ENCODE measurements around the gene CCDC30. TPM values are rescaled to one million over a fixed set of nuclear protein-coding genes. Genes with fewer than 3 reads are reported as not detected.

Gene CCDC30
- total RNA-seq, 4 donors from 2014 or later: 0.64 to 5.0 (median 2.0) TPM

- 25% methylated on average over 1 of the region's 1 CpG for WGBS
Measured at GRCh38 chr1:42576935-42577334, 113.8 kb downstream of the CCDC30 start.

GRCh38 chr1:42586016-42586415 is 122.9 kb downstream of the CCDC30 start:
- 95% methylated on average over 3 of the region's 3 CpGs for WGBS
- TF ChIP-seq CTCF (IDR thresholded peaks at IDR 0.05) (no peak), EP300 (IDR thresholded peaks at IDR 0.05) (no peak), POLR2A (IDR thresholded peaks at IDR 0.05) (no peak), POLR2AphosphoS5 (IDR thresholded peaks at IDR 0.05) (no peak)
- Histone ChIP-seq H3K36me3 (peaks cover 5% of the 10 kb centered on the region), H3K9me3 (no peaks in the 10 kb centered on the region), H3K4me3 (no peak overlapping the region), H3K27ac (no peak overlapping the region), H3K27me3 (no peaks in the 10 kb centered on the region), H3K4me1 (no peaks in the 10 kb centered on the region)
- DNase-seq (ENCODE audit: low spot score in 2 of 2): no peak

More at GRCh38 chr1:42576935-42577334, 113.8 kb downstream of the CCDC30 start:
- DNase-seq (ENCODE audit: low spot score in 2 of 2): no peak
- H3K4me1 ChIP-seq: no peaks in the 10 kb centered on the region
- TF ChIP-seq EP300 (IDR thresholded peaks at IDR 0.05) (no peak), POLR2AphosphoS5 (IDR thresholded peaks at IDR 0.05) (no peak), POLR2A (IDR thresholded peaks at IDR 0.05) (no peak)
- H3K27ac ChIP-seq: no peak overlapping the region
- no peaks in the 10 kb centered on the region for H3K27me3 ChIP-seq
- no peak overlapping the region for H3K4me3 ChIP-seq
- no peaks in the 10 kb centered on the region for H3K9me3 ChIP-seq
- H3K36me3 ChIP-seq: no peaks in the 10 kb centered on the region

- Histone ChIP-seq H3K27me3 (no peaks in the 10 kb centered on the region), H3K27ac (no peak overlapping the region), H3K36me3 (peaks cover 5% of the 10 kb centered on the region), H3K4me1 (no peaks in the 10 kb centered on the region), H3K9me3 (no peaks in the 10 kb centered on the region), H3K4me3 (no peak overlapping the region)
- 97% methylated on average over 2 of the region's 2 CpGs for WGBS
- no peak for TF ChIP-seq EP300 (IDR thresholded peaks at IDR 0.05)
- no peak for TF ChIP-seq POLR2A (IDR thresholded peaks at IDR 0.05)
- TF ChIP-seq CTCF (IDR thresholded peaks at IDR 0.05): no peak
- TF ChIP-seq POLR2AphosphoS5 (IDR thresholded peaks at IDR 0.05): no peak
- DNase-seq (ENCODE audit: low spot score in 2 of 2): no peak
Measured at GRCh38 chr1:42587753-42588152, 124.7 kb downstream of the CCDC30 start.

DNA sequence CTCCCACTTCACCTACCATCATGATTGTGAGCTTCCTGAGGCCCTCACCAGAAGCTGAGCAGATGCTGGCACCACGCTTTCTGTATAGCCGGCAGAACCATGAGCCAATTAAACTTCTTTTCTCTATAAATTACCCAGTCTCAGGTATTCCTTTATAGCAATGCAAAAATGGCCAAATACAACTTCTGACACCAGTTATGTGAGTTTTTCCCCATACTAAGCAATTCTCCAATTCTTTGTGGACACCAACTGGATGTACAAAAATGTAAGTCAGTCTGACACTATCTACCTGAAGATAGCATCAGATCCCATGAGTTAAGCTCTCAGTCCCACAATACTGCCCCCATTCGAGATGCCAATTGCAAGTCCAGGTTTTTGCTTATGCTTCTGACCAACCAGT is 129.7 kb downstream of the CCDC30 start:
- Histone ChIP-seq H3K36me3 (peaks cover 5% of the 10 kb centered on the region), H3K4me3 (no peak overlapping the region), H3K27ac (no peak overlapping the region), H3K9me3 (no peaks in the 10 kb centered on the region), H3K27me3 (no peaks in the 10 kb centered on the region), H3K4me1 (no peaks in the 10 kb centered on the region)
- TF ChIP-seq POLR2AphosphoS5 (IDR thresholded peaks at IDR 0.05) (no peak), CTCF (IDR thresholded peaks at IDR 0.05) (no peak), EP300 (IDR thresholded peaks at IDR 0.05) (no peak), POLR2A (IDR thresholded peaks at IDR 0.05) (no peak)
- DNase-seq (ENCODE audit: low spot score in 2 of 2): no peak
- WGBS: 91% methylated on average over 3 of the region's 3 CpGs

DNA sequence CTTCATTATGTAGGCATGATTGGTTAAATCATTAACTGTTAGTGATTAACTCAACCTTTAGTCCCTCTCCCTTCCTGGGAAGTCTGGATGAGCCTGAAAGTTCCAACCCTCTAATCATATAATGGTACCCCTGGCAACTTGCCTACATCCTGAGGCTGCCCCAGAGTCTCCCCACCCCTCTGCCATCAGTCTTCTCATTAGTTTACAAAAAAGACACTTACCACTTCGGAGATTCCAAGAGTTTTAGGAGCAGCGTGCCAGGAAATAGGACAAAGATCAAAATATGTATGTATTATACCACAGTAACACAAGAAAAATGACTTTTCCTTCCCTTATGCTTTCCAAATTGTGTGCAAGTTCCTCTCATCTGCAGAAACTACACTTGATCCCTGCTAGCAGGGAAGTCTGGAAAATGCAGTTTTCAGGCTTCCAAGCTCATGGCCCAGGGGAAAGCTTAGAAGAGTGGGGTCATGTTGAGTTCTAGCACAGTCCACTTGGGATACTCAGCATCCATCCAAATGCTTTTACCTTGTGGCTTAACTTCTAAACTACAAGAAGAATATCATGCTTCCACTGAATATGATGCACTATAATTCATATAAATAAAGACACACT is 130.5 kb downstream of the CCDC30 start:
- H3K27ac ChIP-seq: no peak overlapping the region
- DNase-seq (ENCODE audit: low spot score in 2 of 2): no peak
- no peaks in the 10 kb centered on the region for H3K9me3 ChIP-seq
- H3K36me3 ChIP-seq: peaks cover 5% of the 10 kb centered on the region
- no peak overlapping the region for H3K4me3 ChIP-seq
- H3K27me3 ChIP-seq: no peaks in the 10 kb centered on the region
- WGBS: 76% methylated on average over 2 of the region's 2 CpGs
- H3K4me1 ChIP-seq: no peaks in the 10 kb centered on the region
- TF ChIP-seq POLR2AphosphoS5 (IDR thresholded peaks at IDR 0.05) (no peak), POLR2A (IDR thresholded peaks at IDR 0.05) (no peak), CTCF (IDR thresholded peaks at IDR 0.05) (no peak), EP300 (IDR thresholded peaks at IDR 0.05) (no peak)

DNA sequence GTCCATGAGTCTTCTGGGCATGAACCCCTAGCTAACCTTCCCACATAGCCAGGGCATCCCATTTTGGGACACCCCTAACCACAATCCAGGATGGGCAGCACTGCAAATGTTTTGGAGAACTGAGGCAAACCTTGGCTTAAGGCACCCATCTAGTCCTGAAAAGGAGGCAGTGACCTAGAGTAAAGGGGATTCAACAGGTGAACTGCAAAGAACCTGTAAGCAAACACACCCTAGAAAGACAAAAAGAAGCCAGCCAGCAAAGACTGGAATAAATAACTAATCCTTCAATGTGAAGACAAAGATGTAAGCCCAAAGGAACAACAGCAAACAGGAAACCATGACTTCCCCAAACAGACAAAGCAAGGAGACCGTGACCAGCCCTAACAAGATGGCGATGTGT is 138.4 kb downstream of the CCDC30 start:
- H3K4me3 ChIP-seq: no peak overlapping the region
- no peak for DNase-seq (ENCODE audit: low spot score in 2 of 2)
- 100% methylated on average over 2 of the region's 2 CpGs for WGBS

More for the DNA sequence above, 138.4 kb downstream of the CCDC30 start:
- H3K9me3 ChIP-seq: no peaks in the 10 kb centered on the region
- H3K4me1 ChIP-seq: no peaks in the 10 kb centered on the region
- no peaks in the 10 kb centered on the region for H3K36me3 ChIP-seq
- no peak for TF ChIP-seq POLR2A (IDR thresholded peaks at IDR 0.05)
- TF ChIP-seq POLR2AphosphoS5 (IDR thresholded peaks at IDR 0.05): no peak
- no peak for TF ChIP-seq EP300 (IDR thresholded peaks at IDR 0.05)
- no peak for TF ChIP-seq CTCF (IDR thresholded peaks at IDR 0.05)
- no peaks in the 10 kb centered on the region for H3K27me3 ChIP-seq
- no peak overlapping the region for H3K27ac ChIP-seq
